Retinal pigment epithelial cell (primary cell): Measurements from ENCODE around the gene CMBL.

ENCODE experiments used
- DNase-seq: peaks from one replicate; pipeline ENCODE4 v3.0.0-alpha.2; 2010; ENCODE audit warnings: low read depth
- H3K4me3 ChIP-seq: 2 replicates; pipeline ENCODE4 v1.5.1; 2011; ENCODE audit warnings: mild to moderate bottlenecking, low read length, control low read depth, moderate library complexity
- TF ChIP-seq, protein P1 (sequence below): conservative IDR thresholded peaks from 2 replicates; pipeline ENCODE4 v1.5.1; 2011; ENCODE audit warnings: low read depth, low read length, control low read depth, inconsistent platforms

CMBL gene

DNA sequence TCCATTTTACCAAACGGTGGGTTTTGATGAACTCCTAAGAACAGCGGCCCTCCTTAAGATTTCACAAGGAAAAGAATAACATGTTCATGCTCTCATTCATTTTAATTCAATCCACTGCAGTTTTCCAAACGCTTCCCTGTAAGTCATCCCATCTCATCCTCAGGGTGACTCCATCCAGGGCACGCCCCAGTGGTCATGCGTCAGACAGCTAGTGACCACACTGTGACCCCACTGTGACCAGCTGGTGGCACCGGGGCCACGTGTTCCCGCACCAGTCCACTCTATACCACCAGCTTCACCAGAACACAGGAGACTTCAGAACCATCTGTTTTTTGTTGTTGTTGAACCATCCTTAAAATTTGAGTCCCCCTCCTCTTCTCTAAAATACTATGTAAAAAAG is 72.4 kb downstream of the CMBL start:
- TF ChIP-seq, protein P1, sequence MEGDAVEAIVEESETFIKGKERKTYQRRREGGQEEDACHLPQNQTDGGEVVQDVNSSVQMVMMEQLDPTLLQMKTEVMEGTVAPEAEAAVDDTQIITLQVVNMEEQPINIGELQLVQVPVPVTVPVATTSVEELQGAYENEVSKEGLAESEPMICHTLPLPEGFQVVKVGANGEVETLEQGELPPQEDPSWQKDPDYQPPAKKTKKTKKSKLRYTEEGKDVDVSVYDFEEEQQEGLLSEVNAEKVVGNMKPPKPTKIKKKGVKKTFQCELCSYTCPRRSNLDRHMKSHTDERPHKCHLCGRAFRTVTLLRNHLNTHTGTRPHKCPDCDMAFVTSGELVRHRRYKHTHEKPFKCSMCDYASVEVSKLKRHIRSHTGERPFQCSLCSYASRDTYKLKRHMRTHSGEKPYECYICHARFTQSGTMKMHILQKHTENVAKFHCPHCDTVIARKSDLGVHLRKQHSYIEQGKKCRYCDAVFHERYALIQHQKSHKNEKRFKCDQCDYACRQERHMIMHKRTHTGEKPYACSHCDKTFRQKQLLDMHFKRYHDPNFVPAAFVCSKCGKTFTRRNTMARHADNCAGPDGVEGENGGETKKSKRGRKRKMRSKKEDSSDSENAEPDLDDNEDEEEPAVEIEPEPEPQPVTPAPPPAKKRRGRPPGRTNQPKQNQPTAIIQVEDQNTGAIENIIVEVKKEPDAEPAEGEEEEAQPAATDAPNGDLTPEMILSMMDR = no peak
- H3K4me3 ChIP-seq = no peak overlapping the region
- DNase-seq = no peak

DNA sequence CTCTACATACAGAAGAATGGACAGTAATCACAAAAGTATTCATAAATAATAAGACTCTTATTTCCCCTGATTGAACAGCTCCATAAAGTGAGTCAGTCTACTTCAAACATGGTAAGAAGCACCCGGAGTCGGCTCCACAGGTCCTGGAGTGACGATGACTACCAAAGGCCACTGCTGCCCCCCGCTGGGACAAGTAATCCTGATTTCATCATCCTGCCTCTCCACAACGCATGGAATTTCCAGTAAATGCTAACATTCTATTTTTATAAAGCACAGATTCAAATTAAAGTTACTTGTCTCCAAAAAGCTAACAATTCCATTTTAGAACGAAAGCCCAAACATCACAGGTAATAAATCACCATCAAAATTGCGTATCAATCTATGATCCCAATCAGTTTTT is 74.2 kb downstream of the CMBL start:
- peak; percentile 21 for DNase-seq
- H3K4me3 ChIP-seq = no peak overlapping the region
- TF ChIP-seq, protein P1 = peak; percentile 33

DNA sequence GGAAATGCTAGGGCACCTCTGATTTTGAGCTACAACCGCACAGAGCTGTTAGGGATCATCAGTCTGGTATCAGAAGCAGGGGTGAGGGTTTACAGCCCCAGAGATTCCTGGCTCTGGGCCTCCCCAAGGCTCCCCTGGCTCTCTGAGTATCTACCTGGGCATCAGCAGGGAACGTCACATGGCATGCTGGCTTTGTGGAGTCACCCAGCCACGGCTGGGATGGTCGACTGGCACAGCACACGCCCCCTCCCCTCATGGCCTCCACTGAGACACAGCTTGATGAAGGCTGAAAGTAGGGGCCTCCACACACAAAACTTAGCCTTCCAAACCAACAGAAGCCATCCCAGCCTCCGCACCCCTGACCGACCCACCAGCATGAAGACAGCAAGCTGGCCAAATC is 74.7 kb downstream of the CMBL start:
- DNase-seq = no peak
- H3K4me3 ChIP-seq = no peak overlapping the region
- TF ChIP-seq, protein P1 = no peak

DNA sequence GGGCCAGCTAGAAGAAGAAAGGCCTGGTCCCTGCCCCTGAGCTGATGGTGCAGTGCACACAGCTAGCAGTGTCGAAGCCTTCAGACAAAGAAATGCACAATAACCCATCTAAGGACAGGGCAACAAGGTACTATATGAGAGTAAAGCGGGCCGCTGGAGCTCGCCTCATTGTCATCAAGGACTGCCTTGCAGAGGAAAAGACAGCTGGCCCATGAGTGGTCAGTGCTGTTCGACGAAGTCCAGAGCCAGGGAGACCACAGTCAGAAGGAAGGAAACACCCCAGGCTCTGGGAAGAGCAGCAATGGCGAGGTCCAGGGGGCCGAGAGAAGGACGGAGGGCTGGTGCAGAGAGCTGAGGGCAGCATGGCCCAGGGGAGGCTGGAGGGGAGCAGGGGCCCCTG is 75.3 kb downstream of the CMBL start:
- H3K4me3 ChIP-seq = no peak overlapping the region
- no peak for DNase-seq
- TF ChIP-seq, protein P1 = no peak

DNA sequence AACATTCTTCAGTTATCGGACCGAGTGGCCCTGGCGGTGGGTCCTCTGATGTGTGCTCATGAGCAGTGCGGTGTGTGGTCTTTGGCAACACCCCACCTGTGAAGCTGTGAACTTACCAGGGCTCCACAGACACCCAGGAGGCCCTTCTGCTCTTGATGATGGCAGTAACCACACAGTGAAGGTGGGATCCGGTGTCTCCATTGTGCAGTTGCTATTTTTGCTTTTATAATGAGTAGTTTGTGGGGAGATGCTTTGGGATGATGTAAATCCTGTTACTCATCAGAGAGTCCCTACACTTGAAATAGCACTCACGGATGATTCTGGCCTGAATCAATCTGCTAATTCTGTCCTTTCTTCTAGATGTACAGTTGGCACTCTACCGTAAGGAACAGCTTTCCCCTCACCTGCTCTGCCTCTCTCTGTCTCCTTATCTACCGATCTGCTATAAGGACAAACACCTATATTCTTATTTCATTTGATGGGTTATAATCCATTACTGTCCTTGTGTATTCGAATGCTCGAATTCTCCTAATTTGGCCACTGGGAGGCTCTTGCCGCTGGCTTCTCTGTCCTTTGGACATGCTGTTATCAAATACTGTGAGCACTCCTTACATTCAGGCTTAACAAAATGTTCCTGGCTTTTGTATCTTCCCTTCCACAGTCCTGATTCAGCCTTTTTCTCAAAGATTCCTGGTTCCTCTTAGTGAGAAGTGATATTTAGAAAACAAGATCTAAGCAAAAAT is 78.2 kb downstream of the CMBL start:
- TF ChIP-seq, protein P1 = no peak
- no peak for DNase-seq

DNA sequence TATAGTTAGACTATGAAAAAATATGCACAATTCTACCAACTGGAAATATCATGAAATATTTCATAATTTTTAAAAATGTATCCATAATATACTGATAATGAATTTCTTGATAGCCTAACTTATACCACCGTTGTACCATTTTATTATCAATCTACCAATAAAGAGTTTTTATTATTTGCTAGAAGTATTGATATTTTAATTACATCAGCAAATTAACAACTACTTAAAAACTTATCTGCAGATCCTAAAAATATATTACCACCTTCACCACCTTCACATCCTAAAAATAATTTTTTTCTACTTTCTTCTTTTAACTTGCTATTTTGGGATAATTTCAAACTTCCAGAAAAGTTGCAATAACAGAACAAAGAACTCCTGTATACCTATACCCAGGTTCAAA is 79.4 kb downstream of the CMBL start:
- TF ChIP-seq, protein P1 = no peak
- no peak for DNase-seq
- H3K4me3 ChIP-seq = no peak overlapping the region

More for the DNA sequence above, 78.2 kb downstream of the CMBL start:
- no peak overlapping the region for H3K4me3 ChIP-seq
